ENCODE measurements around the gene TMEM187.
A peak's percentile ranks its signal among the peaks of the same experiment; 100 is the strongest.

The TMEM187 gene

DNA sequence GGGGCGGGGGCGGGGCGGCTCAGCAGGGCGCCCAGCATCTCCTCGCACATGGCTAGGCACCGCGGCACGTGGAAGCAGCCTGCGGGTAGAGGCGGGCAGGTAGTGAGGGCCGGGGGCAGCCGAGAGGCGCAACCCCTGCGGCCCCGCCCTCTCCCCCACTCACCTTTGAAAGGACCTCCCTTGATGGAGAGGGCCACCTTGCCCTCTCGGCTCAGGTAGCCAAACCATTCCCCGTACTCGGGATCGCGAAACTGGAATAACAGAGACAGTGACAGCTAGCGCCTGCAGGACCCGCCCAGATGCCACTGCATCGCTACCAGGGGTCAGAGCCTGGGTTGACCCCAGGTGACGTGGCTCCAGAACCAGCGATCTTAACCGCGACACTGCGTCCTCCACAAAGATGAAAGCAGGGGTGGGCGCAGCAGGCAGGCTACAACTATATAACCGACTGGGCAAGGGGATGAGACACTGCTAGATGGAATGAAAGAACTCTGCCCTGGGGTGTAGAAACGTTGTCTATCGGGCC is 37.2 kb upstream of the TMEM187 start:
- DNase-seq, result no peak

DNA sequence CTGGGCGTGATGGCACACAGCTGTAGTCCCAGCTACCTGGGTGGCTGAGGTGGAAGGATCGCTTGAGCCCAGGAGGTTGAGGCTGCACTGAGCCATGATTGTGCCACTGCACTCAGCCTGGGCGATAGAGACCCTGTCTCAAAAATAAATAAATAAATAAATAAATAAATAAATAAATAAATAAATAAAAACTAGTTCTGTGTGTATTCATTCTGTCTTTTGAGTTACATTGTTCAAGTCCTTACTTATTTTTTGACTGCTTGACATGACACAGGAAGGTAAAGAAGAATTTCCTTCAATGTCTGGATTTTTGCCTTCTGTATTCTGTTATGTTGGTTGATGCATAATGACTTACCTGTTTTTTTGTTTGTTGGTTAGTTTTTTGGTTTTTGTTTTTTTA is 35.5 kb upstream of the TMEM187 start:
- no peak for DNase-seq

DNA sequence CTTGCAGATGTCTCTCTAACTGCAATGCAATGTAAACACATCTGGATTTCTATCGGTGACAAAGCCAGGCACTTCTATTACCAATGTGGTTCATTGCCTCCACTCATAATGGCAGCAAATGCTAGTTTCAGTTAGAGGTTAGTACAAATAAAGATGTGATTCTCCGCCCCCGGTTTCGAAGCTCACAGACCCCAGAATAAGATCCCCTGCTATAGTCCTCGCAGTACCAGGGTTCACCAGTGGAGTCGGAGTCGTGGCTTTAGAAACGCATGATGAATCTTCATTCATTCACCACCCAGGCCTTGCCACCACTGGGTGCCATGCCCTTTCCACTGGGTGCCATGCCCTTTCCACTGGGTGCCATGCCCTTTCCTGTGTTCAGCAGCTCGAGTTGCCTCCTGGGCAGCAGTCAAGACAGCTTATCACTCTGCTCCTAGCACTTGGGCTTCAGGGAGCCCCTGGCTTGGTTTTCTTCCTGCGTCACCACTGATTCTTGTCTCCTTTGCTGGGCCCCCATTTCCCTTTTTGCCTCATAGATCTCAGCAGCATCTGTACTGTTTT is 34.2 kb upstream of the TMEM187 start:
- DNase-seq, result no peak

DNA sequence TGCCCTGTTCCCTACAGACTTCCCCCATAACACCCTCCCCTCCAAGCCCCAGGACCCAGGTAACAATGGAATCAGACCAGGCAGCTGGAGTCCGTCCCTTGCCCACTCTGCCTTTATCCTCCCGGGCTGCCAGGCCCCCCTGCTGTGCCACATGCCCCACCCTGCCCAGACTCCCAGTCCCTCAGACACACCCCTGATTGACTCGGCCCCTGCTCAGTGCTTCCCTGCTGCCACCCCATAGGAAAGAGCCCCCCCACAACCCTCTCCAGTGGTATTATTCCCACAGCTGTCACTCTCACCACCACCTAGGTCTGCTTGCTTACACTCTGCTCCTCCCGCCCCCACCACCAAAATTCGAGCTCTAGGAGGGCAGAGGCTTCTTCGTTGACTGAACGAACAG is 33.0 kb upstream of the TMEM187 start:
- no peak for DNase-seq

DNA sequence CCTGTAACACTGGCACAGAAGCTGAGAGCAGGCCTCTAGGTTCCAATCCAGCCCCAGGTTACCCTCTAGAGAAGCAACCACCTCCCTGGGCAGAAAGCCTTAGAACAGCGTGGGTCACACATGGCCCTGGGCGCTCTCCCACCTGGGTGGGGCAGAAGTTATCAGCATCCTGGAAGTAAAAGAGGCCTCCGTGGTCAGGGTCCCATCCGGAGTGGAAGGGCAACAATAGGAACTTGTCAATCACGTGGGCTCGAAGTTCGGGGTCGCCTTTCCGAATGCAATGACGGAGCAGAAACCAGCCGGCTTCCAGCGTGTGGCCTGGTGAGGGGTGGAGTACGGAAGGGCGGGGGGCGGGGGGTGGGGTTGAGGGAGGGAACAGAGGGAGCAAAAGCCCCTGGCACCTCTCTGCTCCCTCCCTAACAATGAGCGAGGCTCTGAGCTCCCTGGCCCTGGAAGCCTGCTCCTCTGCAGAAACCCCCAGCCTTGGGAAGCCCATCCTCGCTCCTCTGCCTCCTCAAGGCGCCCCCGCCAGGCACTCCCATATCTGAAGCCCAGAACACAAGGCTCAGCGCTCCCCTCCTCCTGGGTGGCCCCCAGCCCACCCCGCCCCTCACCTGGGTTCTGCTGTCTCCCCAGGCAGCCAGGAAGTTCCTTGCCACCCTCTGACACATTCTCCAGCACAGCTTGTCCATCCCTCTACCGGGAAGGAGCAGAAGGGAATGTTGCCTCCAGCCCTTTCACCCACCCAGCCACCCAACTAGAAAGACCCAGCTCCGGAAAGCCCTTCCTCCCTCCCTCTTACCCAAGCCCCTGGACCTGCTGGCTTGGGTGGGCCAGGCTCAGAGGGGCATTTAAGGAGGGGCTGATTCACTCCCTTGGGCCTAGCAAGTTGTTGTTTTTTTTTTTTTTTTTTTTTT is 31.0 kb upstream of the TMEM187 start:
- no peak for DNase-seq

DNA sequence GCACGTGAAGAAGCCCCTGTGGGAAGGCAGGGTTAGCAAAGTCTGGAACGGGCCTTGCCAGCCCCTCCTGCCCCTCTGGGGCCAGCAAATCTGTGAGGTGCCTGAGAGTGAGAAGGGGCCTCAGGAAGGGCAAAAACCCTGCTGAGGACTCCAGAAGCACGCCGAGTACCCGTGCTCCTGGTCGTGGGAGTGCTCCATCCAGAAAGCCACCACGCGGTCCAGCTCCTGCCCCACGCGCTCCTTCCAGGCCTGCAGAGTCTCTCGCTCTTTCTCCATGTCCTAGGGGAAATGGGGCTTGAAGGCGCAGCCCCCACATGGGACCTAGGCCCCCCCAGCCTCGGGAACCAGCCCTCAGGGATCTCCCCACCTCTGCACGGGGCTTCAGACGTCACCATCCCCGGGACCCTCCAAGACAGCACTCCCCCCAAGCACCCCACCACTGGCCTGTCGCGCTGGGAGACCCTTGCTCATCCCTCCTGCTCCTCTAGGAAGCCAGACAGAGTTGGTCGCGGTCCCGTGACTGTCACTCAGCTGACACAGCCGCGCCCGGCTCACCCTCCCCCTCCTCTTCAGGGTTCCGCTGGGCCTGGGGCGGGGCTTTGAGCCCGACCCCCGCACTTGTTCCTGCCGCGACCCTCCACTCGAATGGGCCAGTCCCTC is 28.3 kb upstream of the TMEM187 start, which contains the start of gene RENBP:
RENBP (minus strand) TSS at position 504 of the 660 bp plus-strand sequence; CDS start at position 471, 33 bp downstream.
- DNase-seq, result peak in 2 of 5 donors; percentile 25 to 41

DNA sequence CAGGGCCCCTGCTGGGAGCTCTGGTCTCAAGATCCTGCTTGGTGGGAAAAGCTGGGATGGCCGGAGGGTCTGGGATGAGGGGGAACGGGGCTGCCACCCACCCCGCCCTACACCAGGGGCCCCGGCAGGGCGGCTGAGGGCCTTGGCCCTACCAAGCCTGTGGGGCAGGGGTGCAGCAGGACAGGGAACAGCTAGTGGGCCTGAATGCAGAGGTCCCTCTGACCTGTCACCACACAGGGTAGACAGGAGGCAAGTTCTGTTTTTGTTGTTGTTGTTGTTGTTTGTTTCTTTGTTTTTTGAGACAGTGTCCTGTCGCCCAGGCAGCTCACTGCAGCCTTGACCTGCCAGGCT is 27.8 kb upstream of the TMEM187 start:
- no peak for DNase-seq

DNA sequence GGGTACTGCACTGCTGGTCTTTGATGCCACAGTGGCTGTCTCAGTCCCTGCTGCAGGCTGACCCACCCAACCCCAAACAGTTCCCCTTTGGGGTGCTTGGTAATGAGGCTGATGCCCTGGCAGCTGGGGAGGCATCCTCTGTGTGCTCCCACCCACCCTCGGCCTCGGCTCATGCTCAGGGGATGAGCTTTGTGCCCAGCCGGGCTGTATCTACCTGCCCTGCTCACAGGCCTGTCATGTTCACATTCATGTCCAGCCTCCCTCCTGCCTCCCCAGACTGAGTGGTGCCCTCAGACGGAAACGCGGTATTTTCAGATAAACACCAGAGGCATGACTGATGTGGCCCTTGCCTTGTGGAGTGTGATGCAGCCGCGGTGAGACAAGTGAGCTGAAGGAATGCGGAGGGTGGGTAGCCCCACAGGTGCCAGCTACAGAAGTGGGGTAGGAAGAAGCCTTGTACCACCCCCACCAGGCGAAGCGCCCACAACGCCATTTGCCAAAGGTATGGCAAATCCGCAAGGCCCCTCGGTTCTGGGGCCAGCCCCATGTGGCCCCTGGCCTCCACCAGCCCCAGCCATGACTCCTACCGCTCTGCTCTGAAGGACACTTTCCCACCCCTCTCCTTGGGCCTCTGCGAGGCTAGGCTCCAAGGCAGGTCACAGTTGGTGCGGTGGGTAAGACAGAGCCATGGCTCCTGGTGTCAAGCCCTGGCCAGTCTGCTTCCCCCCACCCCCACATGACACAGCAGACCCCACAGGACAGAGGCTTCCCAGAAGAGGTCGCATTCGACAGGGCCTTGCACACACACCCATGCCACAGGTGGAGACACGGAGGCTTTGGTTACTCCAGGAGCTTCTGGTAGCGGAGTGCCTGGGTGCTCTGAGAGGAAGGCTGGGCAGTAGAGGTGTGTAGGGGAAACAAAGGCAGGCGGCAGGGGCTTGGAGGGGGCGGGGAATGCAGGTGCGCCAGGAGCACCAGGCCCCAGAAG is 26.3 kb upstream of the TMEM187 start:
- DNase-seq, result no peak

DNA sequence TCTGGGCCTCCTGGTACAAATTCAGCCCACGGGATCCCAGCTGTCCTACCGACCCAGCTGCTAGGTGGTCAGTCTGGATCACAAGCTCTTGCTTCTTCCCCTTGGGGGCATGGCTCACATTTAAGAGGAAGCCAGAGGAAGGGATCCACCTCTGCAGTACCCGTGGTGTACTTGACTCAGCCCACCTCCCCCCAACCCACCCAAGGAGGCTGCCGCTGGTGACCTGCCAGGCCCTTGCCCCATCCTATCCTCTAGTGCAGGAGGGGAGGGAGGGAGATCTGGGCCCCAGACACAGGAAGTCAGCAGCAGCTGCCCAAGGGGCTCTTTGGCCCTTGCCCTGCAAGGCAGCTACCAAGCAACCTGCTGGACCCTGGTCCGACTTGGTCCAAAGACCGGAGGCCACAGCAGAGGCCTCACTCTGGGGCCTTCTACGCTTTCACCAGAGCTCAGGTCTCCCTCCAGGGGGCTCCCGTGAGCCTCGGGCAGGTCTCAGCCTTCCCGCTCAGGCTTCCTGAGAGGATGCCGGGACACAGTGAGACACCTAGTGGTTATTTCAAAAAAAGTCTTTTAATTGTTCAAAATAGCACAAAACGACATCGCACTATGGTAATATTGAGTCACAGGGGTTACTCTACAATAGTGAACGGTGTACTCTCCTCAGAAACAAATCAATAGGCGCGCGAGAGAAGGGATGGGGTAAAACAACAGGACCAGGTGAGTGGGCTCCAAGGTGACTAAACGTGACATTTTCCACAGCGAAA is 25.4 kb upstream of the TMEM187 start:
- peak; percentile 55 to 83 (median 68) for DNase-seq

DNA sequence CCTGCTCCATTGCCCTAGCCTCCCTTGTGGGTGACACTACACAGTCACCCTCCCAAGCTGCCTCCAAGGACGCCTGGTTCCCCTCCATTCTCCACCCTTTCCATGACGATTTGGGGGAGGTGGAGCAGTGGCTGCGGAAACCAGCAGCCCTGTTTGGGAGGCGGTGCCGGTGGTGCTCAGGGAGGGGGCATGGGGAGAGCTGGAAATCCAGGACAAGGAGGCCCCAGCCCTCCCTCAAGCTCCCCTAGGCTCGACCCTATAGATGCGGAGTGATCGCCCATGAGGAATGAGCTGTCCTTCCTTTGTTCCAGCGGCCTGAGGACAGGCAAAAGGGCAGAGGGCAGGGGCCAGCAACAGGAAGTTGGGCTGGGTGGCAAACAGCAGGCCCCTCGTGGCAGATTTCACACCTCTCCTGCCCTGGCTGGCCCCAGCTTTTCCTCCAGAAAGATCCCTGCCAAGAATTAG is 24.5 kb upstream of the TMEM187 start:
- no peak for DNase-seq

DNA sequence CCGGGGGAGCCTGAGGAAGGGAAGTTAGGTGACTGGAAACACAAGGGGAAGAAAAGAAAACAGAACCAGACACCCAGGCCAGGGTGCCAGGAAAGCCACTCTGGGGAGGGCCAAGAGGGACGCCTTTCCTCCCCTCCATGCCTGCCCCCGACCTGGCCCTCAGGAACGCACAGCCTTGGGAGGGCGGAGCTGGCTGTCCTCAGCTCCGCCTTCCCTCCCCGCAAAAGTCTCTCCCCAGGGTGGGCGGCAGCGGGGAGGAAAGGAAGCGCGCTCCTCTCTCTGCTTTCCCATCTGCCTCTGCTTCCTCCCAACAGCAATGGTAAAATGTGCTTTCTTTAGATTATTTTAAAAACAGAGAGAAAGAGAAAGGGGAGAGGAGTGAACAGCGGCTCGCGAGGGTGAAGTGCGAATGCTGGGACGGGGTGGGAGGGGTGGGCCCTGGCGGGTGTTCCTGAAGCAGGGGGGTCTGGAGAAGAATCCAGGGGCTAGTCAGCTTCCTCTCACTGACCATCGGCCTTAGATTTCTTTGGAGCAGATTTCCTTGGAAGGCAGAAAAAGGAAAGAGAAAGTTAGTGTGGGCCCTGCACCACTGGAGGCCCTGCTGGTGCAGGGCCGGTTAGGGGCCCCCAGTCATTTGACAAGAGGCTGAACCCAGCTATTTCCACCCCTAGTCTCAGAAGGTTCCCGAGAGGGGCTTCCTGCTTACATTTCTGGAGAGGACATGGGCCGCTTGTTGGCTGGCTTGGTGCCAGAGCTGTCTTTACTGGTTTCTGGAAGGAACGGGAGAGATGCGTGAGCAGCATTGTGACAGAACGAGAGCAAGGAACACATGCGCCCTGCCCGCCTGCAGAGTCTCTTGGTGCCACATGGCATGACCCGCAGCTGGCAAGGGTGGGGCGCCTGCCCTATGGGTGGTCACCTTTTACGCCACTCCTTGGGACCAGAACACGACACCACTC is 23.4 kb upstream of the TMEM187 start:
- DNase-seq, result no peak

DNA sequence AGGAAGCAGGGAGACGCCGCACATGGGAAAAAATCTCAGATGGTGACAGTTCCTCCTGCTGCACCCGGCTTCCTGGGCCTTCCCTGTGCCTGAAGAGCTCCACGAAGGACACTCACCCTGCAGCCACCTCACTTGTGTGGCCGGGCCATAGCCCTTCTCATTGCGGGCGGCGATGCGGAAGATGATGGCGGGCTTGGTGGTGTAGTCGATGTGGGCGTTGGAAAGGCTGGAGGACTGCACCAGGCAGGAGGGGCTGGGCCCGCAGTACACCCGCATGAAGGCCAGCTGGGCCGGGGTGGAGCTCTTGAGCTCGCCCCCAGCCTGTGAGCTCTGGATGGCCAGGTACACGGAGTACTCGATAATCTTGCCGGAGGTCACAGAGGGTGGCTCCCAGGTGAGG is 22.4 kb upstream of the TMEM187 start:
- no peak for DNase-seq

DNA sequence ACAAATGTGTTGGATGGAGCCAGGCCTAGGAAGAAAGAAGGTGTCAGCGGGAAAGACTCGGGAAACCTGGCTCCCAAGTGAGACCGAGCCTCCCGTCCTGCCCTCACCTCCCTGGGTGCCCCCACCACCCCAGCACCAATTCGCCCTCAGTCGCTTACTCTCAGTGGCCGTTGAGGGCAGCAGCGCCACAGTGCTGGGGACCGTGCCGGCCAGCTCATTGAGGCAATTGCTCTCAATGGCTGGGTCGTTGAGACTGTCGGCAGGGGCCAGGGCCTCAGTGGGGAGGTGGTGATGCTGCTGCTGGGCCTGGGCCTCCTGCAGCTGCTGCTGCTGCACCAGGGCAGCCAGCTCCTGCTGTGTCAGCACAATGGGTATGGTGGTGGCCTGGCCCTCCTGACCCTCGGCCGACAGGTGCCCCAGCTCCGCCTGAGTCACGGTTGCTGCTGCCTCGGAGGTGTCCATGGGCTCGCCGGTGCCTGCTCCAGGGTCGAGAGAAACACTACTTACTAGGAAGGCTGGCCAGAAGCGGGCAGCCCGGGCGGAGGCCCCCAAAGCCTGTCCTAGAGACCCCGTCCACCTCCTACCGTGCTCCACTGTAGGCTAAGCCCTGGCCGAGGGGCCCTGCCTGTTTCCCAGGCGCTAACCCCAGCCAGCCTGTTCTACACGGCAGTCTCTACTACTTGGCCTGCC is 20.7 kb upstream of the TMEM187 start:
- no peak for DNase-seq

DNA sequence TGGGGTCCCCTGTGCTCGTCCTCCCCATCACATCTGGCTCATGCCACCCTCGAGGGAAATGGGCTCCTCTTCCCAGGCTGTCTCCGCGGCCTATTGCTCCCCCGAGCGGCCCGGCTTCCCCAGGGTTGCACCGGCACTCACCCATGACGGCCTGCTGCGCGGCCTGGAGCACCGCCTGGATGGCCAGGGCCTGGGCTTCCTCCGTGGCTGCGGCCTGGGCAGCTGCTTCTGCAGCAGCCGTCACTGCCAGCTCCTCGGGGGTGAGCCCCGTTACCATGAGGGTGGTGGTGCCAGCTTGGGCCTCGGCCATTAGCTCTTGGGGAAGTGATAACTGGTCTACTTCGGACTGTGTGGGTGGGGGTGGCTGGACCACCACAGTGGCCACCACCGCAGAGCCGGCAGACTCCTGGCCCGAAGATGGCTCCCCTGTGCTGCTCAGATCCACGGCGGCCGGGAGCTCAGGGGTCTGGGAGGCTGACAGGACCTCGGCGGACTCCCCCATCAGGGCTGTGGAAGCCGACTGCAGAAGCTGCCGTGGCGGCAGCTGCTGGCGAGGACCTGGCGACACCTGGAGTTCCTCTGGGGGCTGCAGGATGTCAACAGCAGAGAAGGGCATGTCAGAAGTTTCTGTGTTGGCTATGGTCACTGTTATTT is 20.1 kb upstream of the TMEM187 start:
- no peak for DNase-seq

DNA sequence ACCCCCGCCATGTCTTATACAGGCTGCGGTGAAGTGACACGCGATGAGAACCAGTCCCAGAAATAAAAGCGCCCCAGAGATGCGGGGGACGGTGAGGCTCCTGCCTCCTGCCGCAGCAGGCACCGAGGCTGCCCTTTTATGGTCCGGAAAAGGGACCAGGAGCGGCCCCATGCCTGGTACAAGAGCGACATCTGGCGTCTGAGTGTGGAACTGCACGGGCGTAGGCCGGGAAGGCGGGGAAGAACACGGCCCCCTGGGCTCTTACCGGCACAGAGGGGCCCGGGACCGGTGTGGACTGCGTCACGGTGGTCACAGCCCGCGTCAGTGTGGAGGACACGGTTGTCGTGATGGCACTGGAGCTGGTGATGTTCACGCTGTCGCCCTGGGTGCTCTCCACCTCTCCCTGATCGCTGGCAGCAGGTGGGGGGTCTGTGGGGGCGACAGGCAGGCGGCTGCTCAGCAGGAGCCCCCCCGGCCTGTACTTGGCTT is 19.2 kb upstream of the TMEM187 start:
- DNase-seq, result peak; percentile 45 to 71 (median 65)

DNA sequence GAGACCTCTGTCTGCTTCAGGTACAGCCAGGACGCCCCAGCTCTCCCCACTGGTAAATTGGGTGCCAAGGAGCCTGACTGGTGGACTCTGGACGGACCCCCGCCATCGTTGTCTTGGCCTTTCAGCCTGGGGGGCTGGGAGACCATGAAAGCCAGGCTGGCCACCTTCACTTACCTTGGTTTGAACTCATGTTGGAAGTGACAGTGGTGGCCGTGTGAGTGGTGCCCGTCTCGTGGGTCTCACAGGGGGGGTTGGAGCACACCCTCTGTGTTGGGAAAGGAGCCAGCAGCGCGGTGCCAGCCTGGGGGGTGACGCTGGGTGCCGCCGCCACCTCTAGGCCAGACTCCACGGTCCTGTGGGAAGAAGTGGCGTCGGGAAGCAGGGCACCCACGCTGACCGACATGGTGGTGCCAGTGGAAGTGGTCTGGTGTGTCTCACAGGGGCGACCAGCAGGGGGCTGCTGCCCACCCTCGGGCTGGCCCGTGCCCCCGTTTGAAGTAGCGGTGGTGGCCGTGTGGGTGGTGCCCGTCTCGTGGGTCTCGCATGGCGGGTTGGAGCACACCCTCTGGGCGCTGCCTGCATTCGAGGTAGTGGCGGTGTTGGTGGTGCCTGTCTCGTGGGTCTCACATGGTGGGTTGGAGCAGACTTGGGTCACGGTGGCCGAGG is 18.5 kb upstream of the TMEM187 start:
- DNase-seq, result no peak

DNA sequence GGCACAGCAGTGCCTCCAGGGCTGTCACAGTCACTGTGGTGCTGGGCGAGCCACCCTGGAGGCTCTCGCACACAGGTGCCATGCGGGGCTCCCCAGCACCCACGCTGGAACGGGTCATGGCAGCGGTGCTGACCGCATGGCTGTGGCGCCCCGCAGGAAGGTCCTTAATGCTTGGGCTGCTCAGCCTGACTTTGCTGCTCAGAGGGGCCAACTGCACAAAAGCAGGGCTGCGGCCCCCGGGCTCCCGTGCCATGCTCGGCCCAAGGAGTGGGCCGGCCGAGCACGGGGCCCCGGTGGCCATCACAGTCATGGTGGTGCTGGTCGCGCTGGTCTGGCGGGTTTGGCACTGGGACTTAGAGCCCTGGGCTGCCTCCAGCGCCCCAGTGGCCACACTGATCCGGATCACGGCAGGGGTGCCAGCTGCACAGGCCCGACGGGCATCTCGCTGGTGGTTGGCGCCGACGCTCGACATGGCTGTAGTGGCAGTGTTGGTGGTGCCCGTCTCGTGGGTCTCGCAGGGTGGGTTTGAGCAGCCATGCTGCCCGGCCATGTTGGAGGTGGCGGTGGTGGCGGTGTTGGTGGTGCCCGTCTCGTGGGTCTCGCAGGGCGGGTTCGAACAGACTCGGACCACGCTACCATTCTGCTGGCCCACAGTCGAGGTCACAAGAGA is 17.9 kb upstream of the TMEM187 start:
- no peak for DNase-seq

Data from T-helper 1 cell (primary cell).